Muscle of leg (tissue), 11 donors: ENCODE results near the gene FOXP4. TPM values are rescaled to one million over a fixed set of nuclear protein-coding genes. Genes with fewer than 3 reads are reported as not detected.

Experiments
- DNase-seq: peaks from one replicate; pipeline ENCODE4 v3.0.0; 2013
- H3K27ac ChIP-seq: one replicate; pipeline ENCODE4 v1.5.1; 2013; ENCODE audit warnings: mild to moderate bottlenecking, low read length, control low read depth
- H3K27me3 ChIP-seq: one replicate; pipeline ENCODE4 v1.6.1; 2013; ENCODE audit warnings: low read length; ENCODE audit not compliant: control insufficient read depth, insufficient read depth
- H3K36me3 ChIP-seq: one replicate; pipeline ENCODE4 v1.6.1; 2013; ENCODE audit warnings: low read length; ENCODE audit not compliant: control insufficient read depth, insufficient read depth
- H3K4me1 ChIP-seq: one replicate; pipeline ENCODE4 v1.6.1; 2013; ENCODE audit warnings: low read length; ENCODE audit not compliant: control insufficient read depth, insufficient read depth
- H3K4me3 ChIP-seq: one replicate; pipeline ENCODE4 v1.5.1; 2013; ENCODE audit warnings: low read length, control low read depth
- H3K9me3 ChIP-seq: replicated peaks from 2 replicates; pipeline ENCODE4 v1.6.1; 2013; ENCODE audit warnings: low read depth, low read length; ENCODE audit not compliant: control insufficient read depth
- WGBS: methylation state at CpG from one replicate; pipeline ENCODE4 v1.1.5; 2013; ENCODE audit warnings: missing lambda C conversion rate; ENCODE audit not compliant: insufficient coverage; 5-methylcytosine and 5-hydroxymethylcytosine counted together
- polyA plus RNA-seq, 8 donors: library from polyadenylated mRNA; unstranded; fragments of 120-200 nt; gene quantifications; one replicate each; pipeline versions ENCODE4 v1.2.1 to v1.2.3, GENCODE V29; 2013; ENCODE audit warnings: inconsistent platforms in 1 of 8, low replicate concordance in 1 of 8; ENCODE audit not compliant: insufficient read length in 8 of 8, insufficient read depth in 1 of 8
- total RNA-seq: library from RNA; stranded (reverse); fragments of 120-200 nt; gene quantifications from one replicate; pipeline ENCODE4 v1.2.4, GENCODE V29; 2013

The FOXP4 gene
- total and polyA plus RNA-seq, 9 donors, result 3.0 to 25.7 (median 14.3) TPM

DNA sequence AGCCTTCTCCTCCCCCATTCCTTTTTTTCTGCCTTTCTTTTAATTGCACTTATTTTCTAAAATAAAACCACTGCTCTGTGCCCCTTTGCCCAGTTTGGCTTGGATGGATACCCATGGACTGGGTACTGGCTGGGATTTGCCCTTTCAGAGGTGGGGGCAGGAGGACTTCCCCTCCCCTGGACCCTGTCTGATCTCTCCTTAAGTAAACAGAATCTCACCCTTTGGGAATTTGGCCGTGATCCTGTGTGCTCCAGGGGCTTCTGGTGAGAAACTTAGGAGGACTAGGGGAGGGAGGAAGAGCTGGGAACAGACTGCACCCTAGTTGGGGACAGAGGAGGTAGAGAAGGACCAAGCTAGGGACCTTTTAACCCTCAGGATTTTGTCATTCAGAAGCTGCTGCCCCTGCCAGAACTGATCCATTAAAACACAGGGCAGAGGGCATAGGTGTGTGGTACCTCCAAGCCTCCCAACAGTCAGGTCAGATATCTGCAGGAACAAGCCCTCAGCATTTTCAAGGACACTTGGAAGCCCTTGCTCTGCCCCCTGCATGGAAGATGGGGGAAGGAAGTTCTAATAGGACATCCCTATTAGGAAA is 7.3 kb downstream of the FOXP4 start:
- peaks cover 17% of the 10 kb centered on the region for H3K27me3 ChIP-seq
- WGBS, result no CpG with 5 or more reads among the region's 1 CpG
- DNase-seq, result no peak
- no peaks in the 10 kb centered on the region for H3K9me3 ChIP-seq
- peaks cover 2% of the 10 kb centered on the region for H3K36me3 ChIP-seq
- H3K4me1 ChIP-seq, result peaks cover 14% of the 10 kb centered on the region
- H3K27ac ChIP-seq, result no peak overlapping the region
- no peak overlapping the region for H3K4me3 ChIP-seq

DNA sequence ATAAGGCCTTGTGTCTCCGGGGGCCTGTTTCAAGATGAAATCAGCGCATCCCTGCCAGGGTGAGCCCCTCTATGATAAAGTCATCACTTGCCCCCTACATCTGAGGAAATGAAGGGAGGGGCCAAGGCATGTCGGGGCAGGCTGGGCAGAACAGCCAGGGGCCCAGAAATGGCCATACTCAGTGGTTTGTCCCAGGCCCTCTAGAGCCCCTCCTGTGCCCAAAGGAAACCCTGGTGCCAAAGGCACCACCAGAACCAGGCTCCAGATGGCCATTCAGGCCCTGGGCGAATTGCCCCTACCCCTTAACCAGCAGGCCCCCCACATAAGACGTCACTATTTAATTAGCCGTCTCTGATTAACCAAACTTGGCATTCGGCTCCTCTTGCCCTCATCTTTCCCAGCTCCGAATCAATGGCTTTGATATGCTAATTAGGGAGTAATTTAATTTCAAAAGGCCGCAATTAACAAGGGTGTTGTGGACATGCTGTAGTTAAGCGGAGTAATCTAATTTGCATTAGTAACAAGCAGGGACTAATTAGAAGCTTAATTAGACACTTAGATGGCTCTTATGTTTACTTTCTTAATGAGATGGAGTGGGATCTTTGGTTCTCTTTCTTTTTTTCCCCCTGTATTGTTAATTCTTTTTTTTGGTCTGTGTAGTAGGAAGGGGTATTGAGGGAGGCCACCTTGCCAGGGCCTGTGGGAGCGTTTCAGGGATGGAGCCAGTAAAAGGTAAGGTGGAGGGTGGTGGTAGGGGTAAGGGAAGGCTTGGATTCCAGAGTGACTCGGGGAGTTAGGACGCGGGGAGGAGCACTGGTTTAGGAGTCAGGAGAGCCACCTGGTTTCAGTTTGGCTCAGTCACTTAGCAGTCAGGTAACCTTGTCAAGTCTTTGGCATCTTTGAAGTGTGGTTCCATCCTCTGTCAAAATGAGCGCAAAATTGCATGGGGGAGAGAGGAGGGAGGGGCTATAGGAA is 9.4 kb downstream of the FOXP4 start:
- Histone ChIP-seq H3K9me3 (no peaks in the 10 kb centered on the region), H3K4me1 (peaks cover 15% of the 10 kb centered on the region), H3K36me3 (peaks cover 2% of the 10 kb centered on the region), H3K27me3 (peaks cover 5% of the 10 kb centered on the region), H3K27ac (no peak overlapping the region), H3K4me3 (no peak overlapping the region)
- DNase-seq, result no peak
- WGBS, result 70% methylated on average over 5 of the region's 15 CpGs

DNA sequence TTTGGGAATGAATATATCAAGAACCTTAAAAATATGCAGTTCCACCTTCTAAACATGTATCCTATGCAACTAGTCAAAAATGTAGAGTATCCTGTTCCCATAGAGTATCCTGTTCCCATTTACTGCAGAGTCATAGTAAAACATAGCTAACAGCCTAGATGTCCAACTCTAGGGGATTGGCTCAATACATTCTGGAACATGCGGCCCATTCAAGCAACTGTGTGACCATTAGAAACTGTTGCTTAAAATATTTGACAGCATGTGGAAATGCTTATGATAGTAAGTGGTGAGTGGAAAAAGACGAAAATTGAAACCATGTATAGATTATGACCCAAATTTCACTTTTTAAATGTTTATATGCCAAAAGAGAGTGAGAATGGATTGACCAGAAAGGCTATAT is 11.2 kb downstream of the FOXP4 start:
- no peak overlapping the region for H3K27ac ChIP-seq
- peaks cover 15% of the 10 kb centered on the region for H3K4me1 ChIP-seq
- peaks cover under 1% of the 10 kb centered on the region for H3K36me3 ChIP-seq
- no peaks in the 10 kb centered on the region for H3K9me3 ChIP-seq
- H3K27me3 ChIP-seq, result peaks cover 8% of the 10 kb centered on the region
- peak; percentile 91 for DNase-seq
- no CpG with 5 or more reads among the region's 2 CpGs for WGBS
- no peak overlapping the region for H3K4me3 ChIP-seq

DNA sequence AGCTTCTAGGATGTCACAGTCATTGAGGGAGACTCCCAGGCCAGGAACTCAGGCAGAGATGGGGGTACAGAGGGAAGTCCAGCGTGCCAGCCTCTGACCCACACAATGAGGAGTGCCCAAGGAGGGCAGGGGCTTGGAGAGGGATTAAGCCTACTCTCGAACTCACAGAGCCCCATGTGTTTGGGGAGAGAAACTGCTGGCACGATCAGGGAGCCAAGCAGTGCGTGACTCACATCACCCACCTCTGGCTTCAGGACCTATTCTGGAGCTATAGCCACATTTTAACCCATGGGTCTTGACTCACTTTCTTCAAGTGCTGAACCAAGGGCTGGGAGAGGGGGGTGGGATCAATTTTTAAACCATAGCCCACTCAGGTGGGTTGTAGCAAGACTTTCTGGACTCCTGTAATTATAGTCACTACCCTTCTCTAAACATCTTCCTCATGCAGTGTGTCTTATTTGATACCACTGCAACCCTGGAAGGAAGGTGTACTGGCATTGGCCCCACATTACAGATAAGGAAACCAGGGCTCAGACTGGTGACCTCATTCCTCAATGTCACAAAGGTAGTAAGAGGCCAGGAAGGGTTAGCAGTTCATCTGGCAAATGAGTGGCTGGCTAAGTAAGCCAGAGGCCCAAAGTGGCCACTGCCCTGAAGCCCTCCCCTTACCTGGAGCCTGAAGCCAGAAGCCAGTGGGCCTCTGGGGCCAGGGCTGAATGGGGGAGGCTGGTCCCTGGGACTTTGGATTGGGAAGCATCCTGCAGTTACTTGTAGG is 12.0 kb downstream of the FOXP4 start:
- Histone ChIP-seq H3K9me3 (no peaks in the 10 kb centered on the region), H3K27ac (no peak overlapping the region), H3K36me3 (no peaks in the 10 kb centered on the region), H3K4me1 (peaks cover 19% of the 10 kb centered on the region), H3K4me3 (no peak overlapping the region), H3K27me3 (peaks cover 7% of the 10 kb centered on the region)
- 25% methylated on average over 1 of the region's 4 CpGs for WGBS
- no peak for DNase-seq

DNA sequence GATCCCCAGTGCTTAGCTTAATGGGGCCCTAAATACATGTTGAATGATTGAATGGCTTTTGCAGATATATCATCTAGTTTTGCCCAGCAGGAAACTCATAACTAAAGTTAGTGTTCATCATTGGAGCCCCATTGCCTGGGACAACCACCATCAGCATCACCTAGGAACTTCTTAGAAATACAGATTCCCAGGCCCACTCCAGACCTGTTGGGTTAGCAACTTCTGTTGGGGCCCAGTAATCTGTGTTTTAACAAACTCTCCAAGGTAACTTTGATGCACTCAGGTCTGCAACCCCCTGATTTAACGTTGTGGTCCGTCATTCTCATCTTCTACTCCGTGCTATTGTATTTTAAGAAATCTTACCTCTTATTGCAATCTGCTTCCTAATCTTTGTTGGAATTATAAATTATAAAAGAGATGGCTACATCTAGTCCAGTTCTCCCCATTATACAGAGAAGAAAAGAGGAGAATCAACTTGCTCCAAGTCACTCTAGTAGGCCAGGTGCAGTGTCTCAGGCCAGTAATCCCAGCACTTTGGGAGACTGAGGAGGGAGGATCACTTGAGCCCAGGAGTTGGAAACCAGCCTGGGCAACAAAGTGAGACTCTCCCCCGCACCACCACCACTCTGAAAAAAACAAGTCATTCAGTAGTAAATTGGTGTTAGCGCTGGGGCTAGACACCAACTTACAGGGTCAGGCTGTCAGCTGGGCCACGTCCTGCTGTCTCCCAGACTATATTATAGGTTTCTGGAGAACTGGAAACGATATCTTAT is 13.7 kb downstream of the FOXP4 start:
- no peak overlapping the region for H3K4me3 ChIP-seq
- peaks cover 19% of the 10 kb centered on the region for H3K4me1 ChIP-seq
- WGBS, result 30% methylated on average over 3 of the region's 7 CpGs
- no peak overlapping the region for H3K27ac ChIP-seq
- H3K27me3 ChIP-seq, result peaks cover 3% of the 10 kb centered on the region
- no peak for DNase-seq
- H3K36me3 ChIP-seq, result no peaks in the 10 kb centered on the region
- no peaks in the 10 kb centered on the region for H3K9me3 ChIP-seq

DNA sequence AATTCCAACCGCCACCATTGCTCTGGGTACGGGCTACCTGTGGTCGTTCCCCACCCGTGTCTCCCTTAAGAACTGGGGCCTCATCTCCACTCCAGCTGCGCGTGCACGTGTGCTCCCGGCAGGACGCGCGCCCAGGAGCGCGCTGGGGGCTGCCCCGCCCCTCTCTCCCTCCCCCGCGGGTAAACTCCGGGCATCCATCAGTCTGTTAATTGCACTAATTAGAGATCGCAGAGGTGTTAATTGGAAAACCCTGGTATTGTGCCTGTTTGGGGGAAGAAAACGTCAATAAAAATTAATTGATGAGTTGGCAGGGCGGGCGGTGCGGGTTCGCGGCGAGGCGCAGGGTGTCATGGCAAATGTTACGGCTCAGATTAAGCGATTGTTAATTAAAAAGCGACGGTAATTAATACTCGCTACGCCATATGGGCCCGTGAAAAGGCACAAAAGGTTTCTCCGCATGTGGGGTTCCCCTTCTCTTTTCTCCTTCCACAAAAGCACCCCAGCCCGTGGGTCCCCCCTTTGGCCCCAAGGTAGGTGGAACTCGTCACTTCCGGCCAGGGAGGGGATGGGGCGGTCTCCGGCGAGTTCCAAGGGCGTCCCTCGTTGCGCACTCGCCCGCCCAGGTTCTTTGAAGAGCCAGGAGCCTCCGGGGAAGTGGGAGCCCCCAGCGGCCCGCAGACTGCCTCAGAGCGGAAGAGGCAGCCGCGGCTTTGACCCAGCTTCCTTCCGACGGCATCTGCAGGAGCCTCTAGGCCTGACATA is 14.4 kb downstream of the FOXP4 start:
- peak; percentile 40 for DNase-seq
- H3K4me1 ChIP-seq, result peaks cover 19% of the 10 kb centered on the region
- H3K27ac ChIP-seq, result no peak overlapping the region
- H3K27me3 ChIP-seq, result peaks cover 3% of the 10 kb centered on the region
- H3K9me3 ChIP-seq, result no peaks in the 10 kb centered on the region
- peak overlapping the region; percentile 42 for H3K4me3 ChIP-seq
- 26% methylated on average over 35 of the region's 53 CpGs for WGBS
- H3K36me3 ChIP-seq, result peaks cover 5% of the 10 kb centered on the region

DNA sequence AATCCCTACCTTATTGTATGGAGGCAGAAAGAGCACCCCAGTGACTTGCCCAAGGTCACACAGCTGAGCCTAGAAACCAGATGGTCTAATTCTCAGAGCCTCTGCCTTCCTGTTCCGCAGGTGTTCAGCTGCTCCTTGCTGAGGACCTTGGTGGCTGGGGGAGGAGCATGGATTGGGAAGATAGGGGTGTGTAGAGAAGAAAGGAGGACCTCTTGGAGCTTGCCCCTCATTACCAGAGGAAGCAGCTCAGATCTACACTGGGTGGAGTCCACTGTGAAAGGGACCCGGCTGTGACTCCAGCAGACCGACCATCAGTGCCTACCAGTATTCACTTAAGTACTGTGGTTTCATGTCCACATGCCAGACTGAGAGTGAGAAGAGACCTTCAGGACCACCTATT is 15.2 kb downstream of the FOXP4 start:
- H3K36me3 ChIP-seq, result peaks cover 13% of the 10 kb centered on the region
- peaks cover 3% of the 10 kb centered on the region for H3K27me3 ChIP-seq
- no peak overlapping the region for H3K27ac ChIP-seq
- H3K4me3 ChIP-seq, result no peak overlapping the region
- no peak for DNase-seq
- H3K9me3 ChIP-seq, result no peaks in the 10 kb centered on the region
- no CpG with 5 or more reads among the region's 3 CpGs for WGBS
- peaks cover 19% of the 10 kb centered on the region for H3K4me1 ChIP-seq

DNA sequence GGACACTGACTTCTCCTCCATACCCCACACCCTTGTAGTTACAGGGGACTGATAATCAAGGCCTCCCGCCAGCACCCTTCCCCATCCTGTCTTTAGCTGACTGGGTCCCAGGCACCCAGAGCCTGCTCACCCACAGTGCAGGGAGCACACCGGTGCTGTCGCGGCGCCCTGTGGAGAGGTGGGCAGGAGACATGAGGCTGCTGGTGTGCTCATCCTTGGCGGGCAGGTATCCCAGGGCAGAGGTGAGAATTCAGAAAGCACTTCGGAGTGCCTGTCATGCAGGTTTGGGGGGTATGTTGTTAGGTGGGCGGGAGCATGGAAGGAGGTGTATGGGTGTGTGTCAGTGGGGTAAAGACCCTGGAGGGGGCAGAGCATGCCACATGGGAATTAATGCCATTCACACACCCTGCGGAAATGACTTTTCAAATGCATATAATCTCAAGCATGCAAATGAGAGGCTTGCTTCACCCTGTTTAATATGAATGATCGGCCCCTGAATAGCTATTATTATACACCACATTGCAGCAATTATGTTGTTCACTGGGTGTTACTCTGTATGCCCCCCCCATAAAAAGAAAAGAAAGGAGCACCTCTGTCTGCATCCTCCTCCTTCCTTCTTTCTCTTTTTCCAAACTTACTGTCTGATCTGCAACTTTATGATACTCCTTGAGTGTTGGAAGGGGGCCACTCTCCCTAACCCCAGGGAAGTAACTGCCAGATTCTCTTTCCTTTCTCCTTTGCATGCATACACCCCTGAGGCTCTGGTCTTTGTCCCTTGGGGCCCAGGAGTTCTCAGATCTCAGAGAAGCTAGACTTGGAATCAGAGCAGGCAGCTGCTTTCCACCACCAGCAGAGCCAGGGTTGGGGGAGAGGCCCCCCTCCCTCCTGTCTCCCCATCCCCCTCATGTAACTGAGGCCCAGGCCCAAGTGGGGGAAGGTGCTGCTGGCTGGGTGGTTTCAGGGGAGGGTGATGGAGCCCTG is 16.0 kb downstream of the FOXP4 start:
- H3K4me3 ChIP-seq, result no peak overlapping the region
- H3K27ac ChIP-seq, result no peak overlapping the region
- DNase-seq, result no peak
- peaks cover 21% of the 10 kb centered on the region for H3K36me3 ChIP-seq
- peaks cover 3% of the 10 kb centered on the region for H3K27me3 ChIP-seq
- H3K9me3 ChIP-seq, result no peaks in the 10 kb centered on the region
- WGBS, result 77% methylated on average over 7 of the region's 10 CpGs
- H3K4me1 ChIP-seq, result peaks cover 24% of the 10 kb centered on the region
